IPS-20b (cell line): ENCODE data around the gene CDH4.

ENCODE experiments used
- H3K27ac ChIP-seq: one replicate; pipeline ENCODE4 v1.5.1; 2013; ENCODE audit warnings: low read length
- H3K27me3 ChIP-seq: 2 replicates; pipeline ENCODE4 v1.6.1; 2013; ENCODE audit warnings: mild to moderate bottlenecking, low read length, inconsistent platforms; ENCODE audit not compliant: insufficient read depth
- H3K36me3 ChIP-seq: 2 replicates; pipeline ENCODE4 v1.6.1; 2013; ENCODE audit warnings: low read depth, mild to moderate bottlenecking, inconsistent platforms, low read length, moderate library complexity; ENCODE audit not compliant: insufficient read depth
- H3K4me1 ChIP-seq: 2 replicates; pipeline ENCODE4 v1.6.1; 2013; ENCODE audit warnings: mild to moderate bottlenecking, control low read depth, inconsistent platforms, low read length, moderate library complexity; ENCODE audit not compliant: insufficient read depth
- H3K4me3 ChIP-seq: 2 replicates; pipeline ENCODE4 v1.5.1; 2013; ENCODE audit warnings: mild to moderate bottlenecking, low read length, inconsistent platforms
- H3K9ac ChIP-seq: 2 replicates; pipeline ENCODE4 v1.6.1; 2013; ENCODE audit warnings: low read depth, mild to moderate bottlenecking, inconsistent platforms, low read length, moderate library complexity
- H3K9me3 ChIP-seq: 2 replicates; pipeline ENCODE4 v1.6.1; 2013; ENCODE audit warnings: mild to moderate bottlenecking, low read depth, low read length, inconsistent platforms; ENCODE audit not compliant: insufficient read depth

The CDH4 gene

GRCh38 chr20:61749406-61750075, 497.5 kb downstream of the CDH4 start:
- H3K4me3 ChIP-seq: no peak overlapping the region
- no peaks in the 10 kb centered on the region for H3K36me3 ChIP-seq
- no peak overlapping the region for H3K27ac ChIP-seq
- H3K4me1 ChIP-seq: 0 out of 2 replicates have a peak, but pooled peaks cover 9% of the 10 kb centered on the region
- H3K27me3 ChIP-seq: no peaks in the 10 kb centered on the region; the same call in 1 of the 2 replicates
- no peak overlapping the region for H3K9ac ChIP-seq
- peaks cover 11% of the 10 kb centered on the region for H3K9me3 ChIP-seq

GRCh38 chr20:61750093-61750492, 498.0 kb downstream of the CDH4 start:
- no peaks in the 10 kb centered on the region for H3K36me3 ChIP-seq
- H3K9ac ChIP-seq: no peak overlapping the region
- no peaks in the 10 kb centered on the region; the same call in 1 of the 2 replicates for H3K27me3 ChIP-seq
- 0 out of 2 replicates have a peak, but pooled peaks cover 9% of the 10 kb centered on the region for H3K4me1 ChIP-seq
- no peak overlapping the region for H3K4me3 ChIP-seq
- H3K27ac ChIP-seq: no peak overlapping the region
- peaks cover 11% of the 10 kb centered on the region for H3K9me3 ChIP-seq

DNA sequence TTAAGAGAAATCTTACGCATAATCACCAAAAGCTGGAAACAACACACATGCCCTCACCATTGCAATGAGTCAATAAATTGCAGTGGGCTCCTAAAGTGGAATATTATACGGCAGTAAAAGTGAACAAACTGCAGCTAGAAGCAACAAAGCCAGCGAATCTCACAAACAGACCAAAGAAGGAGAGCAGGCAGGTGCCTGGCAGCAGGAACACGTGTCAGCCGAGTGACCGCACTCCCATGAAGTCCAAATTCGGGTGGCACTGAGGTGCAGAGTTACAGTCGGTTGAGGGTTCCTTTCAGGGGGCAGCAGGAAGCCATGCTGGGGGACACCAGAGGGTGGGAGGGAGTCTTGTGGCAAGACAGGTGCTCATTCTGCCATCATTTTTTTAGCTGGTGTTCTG, 500.5 kb downstream of the CDH4 start:
- Histone ChIP-seq H3K4me3 (no peak overlapping the region), H3K9me3 (peaks cover 11% of the 10 kb centered on the region), H3K4me1 (0 out of 2 replicates have a peak, but pooled peaks cover 9% of the 10 kb centered on the region), H3K27ac (no peak overlapping the region), H3K27me3 (no peaks in the 10 kb centered on the region; the same call in 1 of the 2 replicates), H3K36me3 (no peaks in the 10 kb centered on the region), H3K9ac (no peak overlapping the region)

GRCh38 chr20:61753316-61753942, 501.4 kb downstream of the CDH4 start:
- H3K27me3 ChIP-seq: no peaks in the 10 kb centered on the region; the same call in 1 of the 2 replicates
- no peak overlapping the region for H3K9ac ChIP-seq
- H3K36me3 ChIP-seq: no peaks in the 10 kb centered on the region
- H3K4me3 ChIP-seq: no peak overlapping the region
- H3K9me3 ChIP-seq: peaks cover 11% of the 10 kb centered on the region
- no peak overlapping the region for H3K27ac ChIP-seq
- 0 out of 2 replicates have a peak, but pooled peaks cover 9% of the 10 kb centered on the region for H3K4me1 ChIP-seq

DNA sequence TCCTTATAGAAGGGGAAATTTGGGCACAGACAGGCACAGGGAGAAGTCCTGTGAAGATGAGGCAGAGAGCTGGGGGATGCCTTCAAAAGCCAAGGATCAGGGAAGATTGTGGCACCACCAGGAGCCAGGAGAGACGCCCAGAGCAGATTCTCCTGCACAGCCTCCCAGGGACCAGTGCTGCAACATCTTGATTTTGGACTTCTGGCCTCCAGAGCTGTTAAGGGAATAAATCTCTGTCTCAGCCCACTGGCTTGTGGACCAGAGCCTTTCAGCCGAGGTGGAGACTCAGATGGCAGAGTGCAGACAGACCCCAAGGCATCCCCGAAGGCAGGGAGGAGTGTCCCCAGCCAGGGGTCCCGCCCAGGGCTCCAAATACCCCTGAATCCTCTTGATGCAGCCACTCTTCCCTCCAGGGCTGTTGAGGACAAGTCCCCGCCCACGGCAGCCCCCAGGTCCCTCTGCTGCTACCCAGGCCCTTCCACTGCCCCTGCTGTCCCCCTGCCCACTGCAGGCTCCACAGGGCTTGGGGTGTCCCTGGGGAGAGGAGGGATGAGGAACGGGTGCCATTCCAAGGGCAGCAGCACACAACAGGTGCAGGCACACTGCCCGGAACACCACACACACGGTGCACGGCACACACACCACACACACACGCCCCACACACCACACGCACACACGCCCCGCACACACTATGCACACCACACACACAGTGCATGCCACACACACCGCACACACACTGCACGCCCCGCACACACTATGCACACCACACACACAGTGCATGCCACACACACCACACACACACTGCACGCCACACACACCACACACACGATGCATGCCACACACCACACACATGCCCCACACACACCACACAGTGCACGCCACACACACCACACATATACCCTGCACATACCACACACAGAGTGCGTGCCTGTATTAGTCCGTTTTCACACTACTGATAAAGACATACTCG, 502.2 kb downstream of the CDH4 start:
- H3K27me3 ChIP-seq: no peaks in the 10 kb centered on the region; the same call in 1 of the 2 replicates
- no peak overlapping the region for H3K27ac ChIP-seq
- H3K9ac ChIP-seq: no peak overlapping the region

GRCh38 chr20:61754976-61755778, 503.1 kb downstream of the CDH4 start:
- no peak overlapping the region for H3K27ac ChIP-seq
- peaks cover 11% of the 10 kb centered on the region for H3K9me3 ChIP-seq
- H3K9ac ChIP-seq: no peak overlapping the region
- H3K4me1 ChIP-seq: 0 out of 2 replicates have a peak, but pooled peaks cover 9% of the 10 kb centered on the region
- H3K4me3 ChIP-seq: no peak overlapping the region
- peaks cover 5% of the 10 kb centered on the region; the same call in 1 of the 2 replicates for H3K27me3 ChIP-seq
- H3K36me3 ChIP-seq: no peaks in the 10 kb centered on the region

More for the DNA sequence above, 502.2 kb downstream of the CDH4 start:
- H3K4me3 ChIP-seq: no peak overlapping the region
- no peaks in the 10 kb centered on the region for H3K36me3 ChIP-seq
- H3K4me1 ChIP-seq: 0 out of 2 replicates have a peak, but pooled peaks cover 9% of the 10 kb centered on the region
- H3K9me3 ChIP-seq: peaks cover 11% of the 10 kb centered on the region

DNA sequence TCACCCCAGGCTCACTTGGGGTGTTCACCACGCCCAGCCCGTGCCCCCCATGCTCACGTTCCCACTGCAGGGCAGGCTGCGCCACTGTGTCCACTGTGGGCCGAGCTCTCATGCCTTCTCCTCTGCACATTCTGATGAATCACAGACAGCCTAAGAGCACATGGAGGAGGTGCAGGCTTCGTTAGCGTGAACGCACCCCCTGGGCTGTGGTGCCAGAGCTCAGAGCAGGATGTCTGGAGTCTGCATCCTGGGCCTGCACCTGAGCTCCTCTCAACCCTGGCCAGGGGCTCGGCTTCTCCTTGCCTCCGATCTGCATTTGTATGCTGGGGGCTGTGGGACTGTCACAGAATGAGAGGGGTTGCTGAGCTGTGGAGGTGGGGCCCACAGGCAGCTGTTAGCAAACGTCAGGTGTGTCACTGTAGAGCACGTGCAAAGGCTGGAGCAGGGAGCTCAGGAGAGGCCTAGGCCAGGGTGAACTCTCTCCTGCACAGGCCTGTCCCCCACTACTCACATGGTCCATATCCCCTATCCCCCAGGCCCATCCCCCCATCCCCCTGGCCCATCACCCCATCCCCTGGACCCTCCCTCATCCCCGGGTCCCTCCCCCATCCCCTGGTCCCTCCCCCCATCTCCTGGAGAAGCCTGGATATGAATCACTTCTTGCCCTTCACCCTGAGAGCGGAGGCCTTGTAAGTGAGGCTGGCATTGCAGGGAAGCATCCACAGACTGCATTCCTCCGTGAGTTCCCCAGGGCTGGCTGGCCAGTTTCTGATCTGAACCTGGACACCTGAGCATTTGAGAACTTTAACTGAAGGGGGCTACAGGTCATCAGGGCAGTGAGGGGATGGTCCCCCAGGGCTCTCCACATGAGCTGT, 504.1 kb downstream of the CDH4 start:
- no peak overlapping the region for H3K27ac ChIP-seq
- no peaks in the 10 kb centered on the region for H3K36me3 ChIP-seq
- 0 out of 2 replicates have a peak, but pooled peaks cover 9% of the 10 kb centered on the region for H3K4me1 ChIP-seq
- no peak overlapping the region for H3K4me3 ChIP-seq
- H3K9ac ChIP-seq: no peak overlapping the region
- H3K27me3 ChIP-seq: peaks cover 11% of the 10 kb centered on the region; the same call in 1 of the 2 replicates
- H3K9me3 ChIP-seq: peaks cover 1% of the 10 kb centered on the region; the same call in 1 of the 2 replicates

- H3K9ac ChIP-seq: no peak overlapping the region
- H3K27me3 ChIP-seq: peaks cover 20% of the 10 kb centered on the region; the same call in 1 of the 2 replicates
- H3K9me3 ChIP-seq: no peaks in the 10 kb centered on the region
- no peaks in the 10 kb centered on the region for H3K36me3 ChIP-seq
- H3K4me3 ChIP-seq: no peak overlapping the region
- 0 out of 2 replicates have a peak, but pooled peaks cover 9% of the 10 kb centered on the region for H3K4me1 ChIP-seq
- H3K27ac ChIP-seq: no peak overlapping the region
Measured at GRCh38 chr20:61756966-61757677, 505.1 kb downstream of the CDH4 start.

GRCh38 chr20:61757678-61758563, 505.9 kb downstream of the CDH4 start:
- Histone ChIP-seq H3K36me3 (no peaks in the 10 kb centered on the region), H3K27ac (no peak overlapping the region), H3K9me3 (no peaks in the 10 kb centered on the region), H3K4me3 (no peak overlapping the region), H3K4me1 (0 out of 2 replicates have a peak, but pooled peaks cover 7% of the 10 kb centered on the region), H3K9ac (no peak overlapping the region), H3K27me3 (peaks cover 24% of the 10 kb centered on the region; the same call in 1 of the 2 replicates)
